ENCODE data around the gene PDCD4.

Gene PDCD4

DNA sequence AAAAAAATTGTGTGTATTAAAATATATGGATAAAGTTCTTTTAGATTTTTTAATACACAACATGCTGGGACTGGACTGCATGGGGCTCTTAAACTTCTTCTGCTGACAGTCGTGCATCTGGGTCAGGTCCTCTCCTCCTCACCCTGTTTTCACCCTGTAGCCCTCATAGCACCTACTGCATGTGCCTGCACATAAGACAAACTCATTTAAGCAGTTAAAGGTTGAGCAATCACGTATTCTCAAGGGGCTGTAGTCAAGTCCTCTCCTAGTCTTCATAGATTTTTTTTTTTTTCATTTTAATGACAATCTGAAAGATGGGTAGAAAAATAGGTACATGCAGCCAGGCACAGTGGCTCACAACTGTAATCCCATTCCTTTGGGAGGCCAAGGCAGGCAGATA is 23.6 kb upstream of the PDCD4 start:
- no peak for ATAC-seq

GRCh38 chr10:110850099-110850498 is 21.6 kb upstream of the PDCD4 start:
- H3K27ac Mint-ChIP-seq: peak overlapping the region; percentile 40

More for the DNA sequence above, 23.6 kb upstream of the PDCD4 start:
- H3K4me3 Mint-ChIP-seq: no peak overlapping the region
- no peaks in the 10 kb centered on the region for H3K27me3 Mint-ChIP-seq
- H3K4me1 Mint-ChIP-seq: peaks cover 66% of the 10 kb centered on the region
- DNase-seq: no peak
- no peaks in the 10 kb centered on the region for H3K9me3 Mint-ChIP-seq
- no peaks in the 10 kb centered on the region for H3K36me3 Mint-ChIP-seq (ENCODE audit: low read depth)
- H3K27ac Mint-ChIP-seq: no peak overlapping the region

GRCh38 chr10:110851020-110851612 is 20.6 kb upstream of the PDCD4 start:
- Mint-ChIP-seq H3K27me3 (no peaks in the 10 kb centered on the region), H3K4me1 (peaks cover 70% of the 10 kb centered on the region), H3K9me3 (peaks cover 5% of the 10 kb centered on the region), H3K36me3 (ENCODE audit: low read depth) (no peaks in the 10 kb centered on the region), H3K4me3 (peak overlapping the region; percentile 10), H3K27ac (peak overlapping the region; percentile 71)
- DNase-seq: no peak
- ATAC-seq: no peak

More at GRCh38 chr10:110850099-110850498, 21.6 kb upstream of the PDCD4 start:
- Mint-ChIP-seq H3K36me3 (ENCODE audit: low read depth) (no peaks in the 10 kb centered on the region), H3K27me3 (no peaks in the 10 kb centered on the region), H3K9me3 (peaks cover 2% of the 10 kb centered on the region), H3K4me3 (peak overlapping the region; percentile 18), H3K4me1 (peaks cover 66% of the 10 kb centered on the region)
- ATAC-seq (peak; percentile 70), DNase-seq (no peak)

GRCh38 chr10:110852255-110852896 is 19.4 kb upstream of the PDCD4 start:
- H3K27ac Mint-ChIP-seq: peak overlapping the region; percentile 76
- peaks cover 72% of the 10 kb centered on the region for H3K4me1 Mint-ChIP-seq
- H3K27me3 Mint-ChIP-seq: no peaks in the 10 kb centered on the region
- peak; percentile 83 for ATAC-seq
- peaks cover 5% of the 10 kb centered on the region for H3K9me3 Mint-ChIP-seq
- H3K4me3 Mint-ChIP-seq: peak overlapping the region; percentile 60
- DNase-seq: peak; percentile 48
- peaks cover 2% of the 10 kb centered on the region for H3K36me3 Mint-ChIP-seq (ENCODE audit: low read depth)

GRCh38 chr10:110852947-110853346 is 18.8 kb upstream of the PDCD4 start:
- DNase-seq: no peak
- no peak for ATAC-seq
- peak overlapping the region; percentile 60 for H3K4me3 Mint-ChIP-seq
- H3K4me1 Mint-ChIP-seq: peaks cover 75% of the 10 kb centered on the region
- peak overlapping the region; percentile 76 for H3K27ac Mint-ChIP-seq
- peaks cover 5% of the 10 kb centered on the region for H3K9me3 Mint-ChIP-seq
- no peaks in the 10 kb centered on the region for H3K27me3 Mint-ChIP-seq
- peaks cover 2% of the 10 kb centered on the region for H3K36me3 Mint-ChIP-seq (ENCODE audit: low read depth)

GRCh38 chr10:110853921-110854605 is 17.7 kb upstream of the PDCD4 start:
- DNase-seq: no peak
- H3K27ac Mint-ChIP-seq: no peak overlapping the region
- no peak overlapping the region for H3K4me3 Mint-ChIP-seq
- H3K36me3 Mint-ChIP-seq (ENCODE audit: low read depth): peaks cover 2% of the 10 kb centered on the region
- H3K27me3 Mint-ChIP-seq: no peaks in the 10 kb centered on the region
- ATAC-seq: no peak
- peaks cover 78% of the 10 kb centered on the region for H3K4me1 Mint-ChIP-seq
- H3K9me3 Mint-ChIP-seq: peaks cover 5% of the 10 kb centered on the region

DNA sequence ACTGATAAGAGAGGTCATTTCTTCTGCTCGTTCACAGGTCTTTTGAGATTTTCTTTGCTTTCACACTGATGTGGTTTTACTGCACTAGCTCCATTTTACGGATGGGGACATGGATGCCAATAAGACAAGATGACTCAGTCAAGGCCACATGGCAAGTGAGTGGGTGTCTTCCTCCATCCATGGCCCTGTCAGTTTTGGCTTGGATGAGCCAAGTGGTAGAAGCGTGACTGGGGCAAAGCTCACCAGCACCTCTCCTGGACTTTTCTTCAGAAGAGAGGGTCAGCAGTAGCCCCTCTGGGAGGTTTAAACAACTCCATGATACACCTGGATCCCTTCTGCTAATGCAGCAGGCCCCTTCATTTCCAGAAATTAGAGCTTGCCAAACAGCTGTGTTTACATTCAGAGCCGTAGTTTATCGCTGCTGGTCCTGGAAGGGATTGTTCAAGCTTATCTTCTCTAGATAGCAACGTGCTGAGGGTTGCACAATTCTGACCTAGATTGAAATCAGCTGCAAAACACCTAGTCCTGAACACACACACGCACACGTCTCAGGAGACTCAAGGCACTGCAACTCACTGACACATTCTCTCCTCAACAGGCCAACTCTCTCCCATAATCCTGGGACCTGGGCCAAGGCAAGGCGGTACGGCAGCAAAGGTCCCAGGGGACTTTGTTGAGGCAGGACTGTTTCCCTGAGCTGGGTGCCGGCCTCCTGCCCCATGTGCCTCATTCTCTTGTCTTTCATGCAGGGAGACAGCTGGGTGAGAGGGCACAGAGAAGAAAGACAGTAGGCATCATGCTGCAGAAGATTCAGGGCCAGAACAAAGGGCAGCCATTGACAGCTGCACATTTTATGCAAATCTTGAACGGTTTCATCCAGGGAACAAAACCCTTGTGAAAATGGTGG is 14.2 kb upstream of the PDCD4 start:
- Mint-ChIP-seq H3K36me3 (ENCODE audit: low read depth) (peaks cover 2% of the 10 kb centered on the region), H3K9me3 (peaks cover 5% of the 10 kb centered on the region), H3K27me3 (no peaks in the 10 kb centered on the region), H3K4me1 (peaks cover 82% of the 10 kb centered on the region), H3K4me3 (no peak overlapping the region), H3K27ac (peak overlapping the region; percentile 39)
- peak; percentile 27 for ATAC-seq
- no peak for DNase-seq

DNA sequence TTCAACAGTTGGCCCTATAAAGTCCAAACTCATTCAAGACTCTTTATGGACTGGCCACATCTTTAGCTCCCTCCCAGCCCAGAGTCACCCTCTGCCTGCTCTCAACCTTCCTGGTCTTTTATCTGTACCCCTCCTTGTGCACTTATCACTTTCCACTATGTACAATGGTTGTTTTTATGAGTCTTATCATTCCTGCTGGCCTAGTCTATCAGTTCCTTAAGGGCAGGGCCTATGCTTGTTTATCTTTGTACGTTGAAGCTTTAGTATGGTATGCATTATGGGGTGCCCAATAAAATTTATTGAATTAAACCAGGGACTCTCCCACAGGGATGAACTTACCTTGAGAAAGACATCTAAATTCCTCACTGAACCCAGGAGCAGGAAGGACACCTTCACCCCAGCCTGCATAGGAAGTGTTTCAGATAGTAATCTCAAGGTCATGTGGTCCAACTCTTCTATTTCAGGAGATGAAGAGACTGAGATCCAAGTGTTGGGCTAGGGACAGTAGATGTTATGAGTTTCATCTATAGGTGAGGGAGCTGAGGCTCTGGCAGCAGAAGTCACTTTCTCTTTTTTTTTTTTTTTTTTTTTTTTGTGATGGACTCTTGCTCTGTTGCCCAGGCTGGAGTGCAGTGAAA is 13.3 kb upstream of the PDCD4 start:
- ATAC-seq: no peak
- Mint-ChIP-seq H3K4me1 (peaks cover 82% of the 10 kb centered on the region), H3K27me3 (no peaks in the 10 kb centered on the region), H3K9me3 (peaks cover 5% of the 10 kb centered on the region), H3K27ac (peak overlapping the region; percentile 61), H3K4me3 (no peak overlapping the region), H3K36me3 (ENCODE audit: low read depth) (peaks cover 2% of the 10 kb centered on the region)
- DNase-seq: no peak

GRCh38 chr10:110859206-110859972 is 12.3 kb upstream of the PDCD4 start:
- peak overlapping the region; percentile 92 for H3K27ac Mint-ChIP-seq
- ATAC-seq: no peak
- H3K27me3 Mint-ChIP-seq: no peaks in the 10 kb centered on the region
- no peak overlapping the region for H3K4me3 Mint-ChIP-seq
- peaks cover 82% of the 10 kb centered on the region for H3K4me1 Mint-ChIP-seq
- H3K9me3 Mint-ChIP-seq: peaks cover 5% of the 10 kb centered on the region
- H3K36me3 Mint-ChIP-seq (ENCODE audit: low read depth): peaks cover 2% of the 10 kb centered on the region
- DNase-seq: no peak

- Mint-ChIP-seq H3K36me3 (ENCODE audit: low read depth) (peaks cover 2% of the 10 kb centered on the region), H3K9me3 (peaks cover 4% of the 10 kb centered on the region), H3K4me1 (peaks cover 84% of the 10 kb centered on the region), H3K27ac (peak overlapping the region; percentile 92), H3K4me3 (no peak overlapping the region), H3K27me3 (no peaks in the 10 kb centered on the region)
- ATAC-seq (no peak), DNase-seq (no peak)
Measured at GRCh38 chr10:110859973-110860376, 11.8 kb upstream of the PDCD4 start.

DNA sequence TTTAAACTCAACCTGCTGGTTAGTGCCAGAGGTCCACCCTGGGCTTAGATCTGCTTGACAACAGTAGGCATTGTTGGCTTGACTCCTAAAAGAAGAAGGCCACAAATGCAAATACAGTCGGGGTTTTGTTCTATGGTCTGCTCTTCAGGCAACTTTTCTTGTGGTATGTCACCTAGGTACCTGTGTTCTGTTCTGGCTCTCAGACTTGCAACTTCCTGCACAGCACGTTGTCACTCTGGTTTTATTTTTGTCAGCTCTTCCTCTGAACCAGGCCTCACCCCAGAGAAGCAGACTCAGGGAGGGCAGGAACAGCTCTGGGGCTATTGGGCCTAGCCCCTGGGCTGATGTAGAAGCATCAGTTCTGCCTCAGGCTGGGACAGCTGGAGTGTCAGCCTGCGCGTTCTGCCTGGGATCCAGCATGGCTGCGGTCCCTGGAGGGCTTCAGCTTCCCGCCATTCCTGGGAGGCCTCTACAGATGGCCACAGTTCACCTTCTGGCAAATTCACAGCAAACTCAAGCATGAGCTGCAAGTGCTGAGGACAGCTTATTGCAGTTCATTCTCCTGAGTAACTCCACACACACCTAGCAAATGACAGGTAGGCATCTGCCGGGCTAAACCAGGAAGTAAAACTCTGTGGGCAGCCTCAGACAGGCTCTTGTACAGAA is 11.0 kb upstream of the PDCD4 start:
- H3K36me3 Mint-ChIP-seq (ENCODE audit: low read depth): peaks cover 2% of the 10 kb centered on the region
- peaks cover 88% of the 10 kb centered on the region for H3K4me1 Mint-ChIP-seq
- H3K9me3 Mint-ChIP-seq: no peaks in the 10 kb centered on the region
- H3K27ac Mint-ChIP-seq: peak overlapping the region; percentile 92
- ATAC-seq (peak; percentile 8), DNase-seq (no peak)
- peak overlapping the region; percentile 5 for H3K4me3 Mint-ChIP-seq
- no peaks in the 10 kb centered on the region for H3K27me3 Mint-ChIP-seq

- DNase-seq: no peak
- Mint-ChIP-seq H3K27me3 (no peaks in the 10 kb centered on the region), H3K4me3 (no peak overlapping the region), H3K4me1 (peaks cover 92% of the 10 kb centered on the region), H3K36me3 (ENCODE audit: low read depth) (peaks cover 2% of the 10 kb centered on the region), H3K9me3 (no peaks in the 10 kb centered on the region), H3K27ac (peak overlapping the region; percentile 92)
- no peak for ATAC-seq
Measured at GRCh38 chr10:110861476-110861875, 10.3 kb upstream of the PDCD4 start.
